ENCODE data around the gene RILP. TPM values are rescaled to one million over a fixed set of nuclear protein-coding genes. Genes with fewer than 3 reads are reported as not detected.

The RILP gene
- total RNA-seq, 1 donor from 2014 or later = 7.9 TPM

GRCh38 chr17:1627182-1627981 lies 22.3 kb downstream of the RILP start:
- H3K4me3 ChIP-seq (ENCODE audit: low read depth, low read length) = peak overlapping the region; percentile 49
- TF ChIP-seq CTCF (IDR thresholded peaks at IDR 0.05; ENCODE audit: insufficient read depth, low read length, poor library complexity, severe bottlenecking) = no peak
- DNase-seq (ENCODE audit: low read depth) = no peak
- no peaks in the 10 kb centered on the region for H3K36me3 ChIP-seq (ENCODE audit: control insufficient read depth, insufficient read depth, low read length)
- peaks cover 7% of the 10 kb centered on the region for H3K27me3 ChIP-seq (ENCODE audit: control insufficient read depth, insufficient read depth, low read length)

- no peak for DNase-seq (ENCODE audit: low read depth)
- Histone ChIP-seq H3K36me3 (ENCODE audit: control insufficient read depth, insufficient read depth, low read length) (no peaks in the 10 kb centered on the region), H3K4me3 (ENCODE audit: low read depth, low read length) (no peak overlapping the region), H3K27me3 (ENCODE audit: control insufficient read depth, insufficient read depth, low read length) (peaks cover 7% of the 10 kb centered on the region)
- no peak for TF ChIP-seq CTCF (IDR thresholded peaks at IDR 0.05; ENCODE audit: insufficient read depth, low read length, poor library complexity, severe bottlenecking)
These were observed 23.3 kb downstream of the RILP start for GRCh38 chr17:1626333-1626732.

GRCh38 chr17:1625581-1625980 lies 24.1 kb downstream of the RILP start:
- no peak for DNase-seq (ENCODE audit: low read depth)
- H3K36me3 ChIP-seq (ENCODE audit: control insufficient read depth, insufficient read depth, low read length) = no peaks in the 10 kb centered on the region
- TF ChIP-seq CTCF (IDR thresholded peaks at IDR 0.05; ENCODE audit: insufficient read depth, low read length, poor library complexity, severe bottlenecking) = no peak
- H3K4me3 ChIP-seq (ENCODE audit: low read depth, low read length) = no peak overlapping the region
- H3K27me3 ChIP-seq (ENCODE audit: control insufficient read depth, insufficient read depth, low read length) = peaks cover 7% of the 10 kb centered on the region

DNA sequence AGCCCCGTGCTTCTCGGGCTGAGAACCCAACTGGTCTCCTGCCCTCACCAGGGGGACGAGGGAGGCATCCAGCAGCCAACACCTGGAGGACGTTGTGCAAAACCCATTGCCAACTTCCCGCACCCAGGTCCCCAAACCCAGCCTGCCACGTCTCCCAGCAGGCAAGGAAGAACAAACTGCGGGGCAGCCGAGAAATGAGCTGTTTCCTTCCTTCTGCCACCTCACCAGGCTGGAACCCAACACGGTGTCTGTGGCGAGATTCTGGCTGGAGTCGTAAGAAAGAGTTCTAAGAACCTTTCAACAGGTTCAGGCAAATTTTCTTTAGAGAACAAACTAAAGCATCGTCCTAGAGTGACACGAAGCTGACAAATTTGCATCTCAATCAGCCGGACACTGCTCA lies 24.6 kb downstream of the RILP start:
- Histone ChIP-seq H3K36me3 (ENCODE audit: control insufficient read depth, insufficient read depth, low read length) (no peaks in the 10 kb centered on the region), H3K4me3 (ENCODE audit: low read depth, low read length) (no peak overlapping the region), H3K27me3 (ENCODE audit: control insufficient read depth, insufficient read depth, low read length) (peaks cover 7% of the 10 kb centered on the region)
- TF ChIP-seq CTCF (IDR thresholded peaks at IDR 0.05; ENCODE audit: insufficient read depth, low read length, poor library complexity, severe bottlenecking) = no peak
- DNase-seq (ENCODE audit: low read depth) = no peak

- Histone ChIP-seq H3K36me3 (ENCODE audit: control insufficient read depth, insufficient read depth, low read length) (no peaks in the 10 kb centered on the region), H3K4me3 (ENCODE audit: low read depth, low read length) (no peak overlapping the region), H3K27me3 (ENCODE audit: control insufficient read depth, insufficient read depth, low read length) (peaks cover 4% of the 10 kb centered on the region)
- DNase-seq (ENCODE audit: low read depth) = no peak
- no peak for TF ChIP-seq CTCF (IDR thresholded peaks at IDR 0.05; ENCODE audit: insufficient read depth, low read length, poor library complexity, severe bottlenecking)
These were observed 25.0 kb downstream of the RILP start for GRCh38 chr17:1624650-1625049.
